NCI-H82 (cell line): ENCODE measurements around the gene MT2A.
A peak's percentile ranks its signal among the peaks of the same experiment; 100 is the strongest.

ENCODE experiments used
- DNase-seq: peaks from one replicate; lab custom pipeline; 2025; lab: John Stamatoyannopoulos, UW

The MT2A gene

GRCh38 chr16:56639045-56639444, 30.7 kb downstream of the MT2A start:
- no peak for DNase-seq

GRCh38 chr16:56640076-56640475, 31.7 kb downstream of the MT2A start:
- DNase-seq = no peak

- no peak for DNase-seq
These were observed 32.8 kb downstream of the MT2A start for GRCh38 chr16:56641166-56641565.

- peak; percentile 43 for DNase-seq
These were observed 34.8 kb downstream of the MT2A start for GRCh38 chr16:56643080-56643778.

- no peak for DNase-seq
These were observed 35.4 kb downstream of the MT2A start for GRCh38 chr16:56643833-56644232.

GRCh38 chr16:56645311-56645710, 36.9 kb downstream of the MT2A start:
- no peak for DNase-seq

GRCh38 chr16:56645838-56646237, 37.5 kb downstream of the MT2A start:
- no peak for DNase-seq

GRCh38 chr16:56647641-56648431, 39.5 kb downstream of the MT2A start:
- DNase-seq = no peak

GRCh38 chr16:56649271-56649670, 40.9 kb downstream of the MT2A start:
- DNase-seq = no peak

- DNase-seq = no peak
These were observed 41.4 kb downstream of the MT2A start for GRCh38 chr16:56649820-56650219.

GRCh38 chr16:56651586-56651985, 43.2 kb downstream of the MT2A start, which contains the start of gene MT1B:
Gene MT1B (plus strand): TSS chr16:56651886. CDS start chr16:56651954, 68 bp downstream.
- DNase-seq = no peak

GRCh38 chr16:56652600-56652999, 44.2 kb downstream of the MT2A start:
- no peak for DNase-seq

- DNase-seq = no peak
These were observed 44.8 kb downstream of the MT2A start for GRCh38 chr16:56653218-56653617.

GRCh38 chr16:56657555-56658326, 49.4 kb downstream of the MT2A start, which contains the start of gene MT1F:
Gene MT1F (plus strand): TSS chr16:56657959. CDS start chr16:56658059, 100 bp downstream.
- DNase-seq = peak; percentile 71

GRCh38 chr16:56658327-56658875, 50.0 kb downstream of the MT2A start:
- DNase-seq = no peak
